H1 (cell line): ENCODE measurements around the gene COL4A1. TPM values are rescaled to one million over a fixed set of nuclear protein-coding genes. Genes with fewer than 3 reads are reported as not detected.

Source experiments
- CTCF ChIA-PET: fragments of 300-600 bp; sonication (Branson Sonifier 250); formaldehyde crosslinking; loops from one replicate; lab custom pipeline; 2021; ENCODE audit not compliant: partially characterized antibody; lab: Charles Lee
- POLR2A ChIA-PET: fragments of 300-600 bp; sonication (Branson Sonifier 250); formaldehyde crosslinking; loops from one replicate; lab custom pipeline; 2021; ENCODE audit warnings: inconsistent platforms; ENCODE audit not compliant: partially characterized antibody; lab: Charles Lee
- DNase-seq, 2 experiments: peaks; one replicate each; pipeline versions ENCODE4 v3.0.0 to v3.0.0-alpha.2; 2010 to 2022; ENCODE audit warnings: low spot score in 2 of 2, low read depth in 1 of 2, mixed read lengths in 1 of 2
- FAIRE-seq: peaks from 2 replicates; lab custom pipeline; 2011; peaks lifted over from hg19 to GRCh38; lab: Jason Lieb, UNC
- H2AFZ ChIP-seq: 2 replicates; pipeline ENCODE4 v1.8.1; 2012; ENCODE audit warnings: low read length, inconsistent platforms
- H2AK5ac ChIP-seq: 2 replicates; pipeline ENCODE4 v1.6.1; 2013; ENCODE audit warnings: low read depth, low read length
- H2BK120ac ChIP-seq: replicated peaks from 2 replicates; pipeline ENCODE3; 2013; ENCODE audit warnings: low read depth, low read length, inconsistent platforms
- H2BK12ac ChIP-seq: 2 replicates; pipeline ENCODE4 v1.6.1; 2013; ENCODE audit warnings: low read depth, low read length
- H2BK15ac ChIP-seq: 2 replicates; pipeline ENCODE4 v1.6.1; 2013; ENCODE audit warnings: low read length
- H2BK20ac ChIP-seq: 2 replicates; pipeline ENCODE4 v1.6.1; 2013; ENCODE audit warnings: low read length
- H2BK5ac ChIP-seq: 2 replicates; pipeline ENCODE4 v1.6.1; 2013; ENCODE audit warnings: low read depth, low read length
- H3K14ac ChIP-seq: 2 replicates; pipeline ENCODE4 v1.6.1; 2013; ENCODE audit warnings: inconsistent platforms; ENCODE audit not compliant: insufficient read length
- H3K18ac ChIP-seq: 2 replicates; pipeline ENCODE4 v1.6.1; 2013; ENCODE audit warnings: low read length; ENCODE audit errors: extremely low read depth
- H3K23ac ChIP-seq: 2 replicates; pipeline ENCODE4 v1.6.1; 2013; ENCODE audit warnings: inconsistent platforms; ENCODE audit not compliant: insufficient read length
- H3K23me2 ChIP-seq: 2 replicates; pipeline ENCODE4 v1.6.1; 2013; ENCODE audit warnings: low read depth, low read length
- H3K27ac ChIP-seq: 2 replicates; pipeline ENCODE4 v1.6.1; 2011; ENCODE audit warnings: low read depth, low read length, inconsistent platforms
- H3K27me3 ChIP-seq, 4 experiments: replicated peaks in 1 of 4; 1 replicate in 1 of 4; 2 replicates in 3 of 4; pipeline versions ENCODE4 v1.6.1 to v1.8.1; 2011 to 2013; ENCODE audit warnings: low read length in 3 of 4, mild to moderate bottlenecking in 3 of 4, inconsistent platforms in 2 of 4, mixed read lengths in 2 of 4, moderate library complexity in 1 of 4; ENCODE audit not compliant: control insufficient read depth in 3 of 4, insufficient read depth in 3 of 4; ENCODE audit errors: extremely low read depth in 1 of 4
- H3K36me3 ChIP-seq, 4 experiments: 2 replicates each; pipeline versions ENCODE4 v1.6.1 to v1.8.1; 2011 to 2013; ENCODE audit warnings: mild to moderate bottlenecking in 4 of 4, low read length in 3 of 4, moderate library complexity in 2 of 4, control low read depth in 1 of 4, inconsistent platforms in 1 of 4; ENCODE audit not compliant: insufficient read depth in 4 of 4, control insufficient read depth in 2 of 4
- H3K4ac ChIP-seq: replicated peaks from 2 replicates; pipeline ENCODE3; 2013; ENCODE audit warnings: low read length, low read depth, mixed read lengths, inconsistent platforms; ENCODE audit not compliant: insufficient read length
- H3K4me1 ChIP-seq, 4 experiments: replicated peaks in 1 of 4; 1 replicate in 1 of 4; 2 replicates in 3 of 4; pipeline versions ENCODE4 v1.6.1 to v1.8.1; 2011 to 2013; ENCODE audit warnings: low read length in 3 of 4, inconsistent platforms in 2 of 4, mixed read lengths in 1 of 4; ENCODE audit not compliant: insufficient read depth in 4 of 4, control insufficient read depth in 3 of 4
- H3K4me2 ChIP-seq, 2 experiments: 2 replicates each; pipeline versions ENCODE4 v1.6.1 to v1.8.1; 2011 to 2013; ENCODE audit warnings: low read depth in 2 of 2, low read length in 2 of 2, control low read depth in 1 of 2, inconsistent platforms in 1 of 2, mild to moderate bottlenecking in 1 of 2; ENCODE audit not compliant: insufficient read depth in 1 of 2
- H3K4me3 ChIP-seq, 4 experiments: fragments of 200-600, 300-600 bp in 1 of 4; sonication (generic), shearing (Covaris generic), sonication (Bioruptor Twin) in 1 of 4; 2 replicates each; pipeline versions ENCODE4 v1.5.1 to v1.8.1; 2011 to 2016; ENCODE audit warnings: low read length in 4 of 4, low read depth in 3 of 4, control low read depth in 2 of 4, inconsistent platforms in 2 of 4, mild to moderate bottlenecking in 2 of 4, mixed read lengths in 1 of 4, moderate library complexity in 1 of 4; ENCODE audit not compliant: insufficient read depth in 2 of 4; ENCODE audit errors: extremely low read depth in 1 of 4
- H3K56ac ChIP-seq: replicated peaks from 2 replicates; pipeline ENCODE3; 2013; ENCODE audit warnings: low read depth, mild to moderate bottlenecking, mixed read lengths, low read length, inconsistent platforms; ENCODE audit not compliant: insufficient read length
- H3K79me1 ChIP-seq: 2 replicates; pipeline ENCODE4 v1.6.1; 2013; ENCODE audit warnings: low read depth, low read length, control low read depth
- H3K79me2 ChIP-seq, 2 experiments: 2 replicates each; pipeline versions ENCODE4 v1.6.1 to v1.8.1; 2012 to 2013; ENCODE audit warnings: low read length in 2 of 2, mild to moderate bottlenecking in 2 of 2, inconsistent platforms in 1 of 2; ENCODE audit not compliant: insufficient read depth in 2 of 2, control insufficient read depth in 1 of 2
- H3K9ac ChIP-seq, 4 experiments: replicated peaks in 1 of 4; 1 replicate in 1 of 4; 2 replicates in 3 of 4; pipeline versions ENCODE4 v1.6.1 to v1.8.1; 2011 to 2013; ENCODE audit warnings: low read depth in 3 of 4, low read length in 3 of 4, control low read depth in 2 of 4, mild to moderate bottlenecking in 2 of 4, moderate library complexity in 2 of 4, inconsistent platforms in 1 of 4; ENCODE audit errors: extremely low read depth in 1 of 4
- H3K9me3 ChIP-seq, 2 experiments: 2 replicates each; pipeline versions ENCODE4 v1.6.1 to v1.8.1; 2012 to 2013; ENCODE audit warnings: mild to moderate bottlenecking in 2 of 2, moderate library complexity in 2 of 2, control low read depth in 1 of 2, inconsistent platforms in 1 of 2, low read depth in 1 of 2, low read length in 1 of 2, mixed read lengths in 1 of 2; ENCODE audit not compliant: insufficient read depth in 2 of 2
- H4K20me1 ChIP-seq, 2 experiments: replicated peaks in 1 of 2; 2 replicates each; pipeline versions ENCODE3 to v1.8.1; 2011 to 2013; ENCODE audit warnings: inconsistent platforms in 2 of 2, low read length in 2 of 2, mild to moderate bottlenecking in 1 of 2; ENCODE audit not compliant: insufficient read depth in 2 of 2, control insufficient read depth in 1 of 2
- H4K5ac ChIP-seq: 2 replicates; pipeline ENCODE4 v1.6.1; 2013; ENCODE audit warnings: low read length, low read depth, mixed read lengths, inconsistent platforms; ENCODE audit not compliant: insufficient read length
- H4K8ac ChIP-seq: 2 replicates; pipeline ENCODE4 v1.8.0; 2013; ENCODE audit warnings: mild to moderate bottlenecking, moderate library complexity, low read length, inconsistent platforms; ENCODE audit not compliant: insufficient read depth; ENCODE audit errors: extremely low read depth
- H4K91ac ChIP-seq: replicated peaks from 2 replicates; pipeline ENCODE3; 2013; ENCODE audit warnings: low read length, mixed read lengths, inconsistent platforms; ENCODE audit not compliant: insufficient read length
- BRCA1 ChIP-seq: IDR thresholded peaks from 2 replicates; pipeline ENCODE4 v1.6.1; 2012; ENCODE audit warnings: low read depth, low read length, improper control_type of control experiment
- CREB1 ChIP-seq: IDR thresholded peaks from 2 replicates; pipeline ENCODE4 v1.6.1; 2012; ENCODE audit warnings: inconsistent platforms
- EGR1 ChIP-seq: IDR thresholded peaks from 2 replicates; pipeline ENCODE4 v1.6.1; 2011; ENCODE audit warnings: low read depth, low read length, borderline replicate concordance
- HDAC6 ChIP-seq: IDR thresholded peaks from one replicate; pipeline ENCODE4 v1.7.1; 2012; ENCODE audit warnings: low read depth, mild to moderate bottlenecking, inconsistent platforms, low read length, moderate library complexity
- JUN ChIP-seq: IDR thresholded peaks from 2 replicates; pipeline ENCODE4 v1.6.1; 2011; ENCODE audit warnings: low read depth, mild to moderate bottlenecking, improper control_type of control experiment, low read length
- PHF8 ChIP-seq: fragments of 200-600 bp; sonication (generic); conservative IDR thresholded peaks from 2 replicates; pipeline ENCODE4 v1.7.1; 2012; ENCODE audit warnings: low read depth, mild to moderate bottlenecking, inconsistent platforms, low read length, moderate library complexity
- SUZ12 ChIP-seq: fragments of 200-600 bp; sonication (generic); IDR thresholded peaks from 2 replicates; pipeline ENCODE4 v1.6.1; 2012; ENCODE audit warnings: mild to moderate bottlenecking, inconsistent platforms, low read length, moderate library complexity, mixed read lengths
- WGBS, 2 experiments: shearing (Covaris generic) in 1 of 2; methylation state at CpG; one replicate each; pipeline versions ENCODE4 v1.1.6 to v1.1.7; 2013 to 2015; ENCODE audit warnings: low lambda C conversion rate in 2 of 2, mixed read lengths in 2 of 2, inconsistent platforms in 1 of 2, low coverage in 1 of 2, missing lambda C conversion rate in 1 of 2; ENCODE audit not compliant: insufficient replicate concordance in 2 of 2, insufficient coverage in 1 of 2, insufficient read length in 1 of 2; ENCODE audit errors: extremely low coverage in 1 of 2, missing lambda C conversion rate in 1 of 2; 5-methylcytosine and 5-hydroxymethylcytosine counted together
- polyA plus RNA-seq, 7 experiments: library from polyadenylated mRNA; depleted of rRNA in 3 of 7; stranded (reverse) in 5 of 7; unstranded in 2 of 7; fragments of >200 nt in 5 of 7; fragments of 200-250 nt in 2 of 7; gene quantifications; 1 replicate in 5 of 7; 2 replicates in 1 of 7; 4 replicates in 1 of 7; pipeline versions ENCODE4 v1.2.1 to v1.2.3, GENCODE V29; 2011 to 2013; ENCODE audit warnings: missing spikeins in 2 of 7, mixed read lengths in 2 of 7
- total RNA-seq: library from RNA; stranded (reverse); fragmentation: NEBNext Ultra II Directional; extraction: Animal tissue kit (Norgen Biotek cat#: 25700); gene quantifications from 2 replicates; pipeline ENCODE4 v1.2.1, GENCODE V29; 2021

COL4A1 gene
- total and polyA plus RNA-seq, 2 of the 8 experiments (the other 6 are each of a cell fraction or from before 2014, with no cell fraction given): 30.7 to 82.0 TPM

DNA sequence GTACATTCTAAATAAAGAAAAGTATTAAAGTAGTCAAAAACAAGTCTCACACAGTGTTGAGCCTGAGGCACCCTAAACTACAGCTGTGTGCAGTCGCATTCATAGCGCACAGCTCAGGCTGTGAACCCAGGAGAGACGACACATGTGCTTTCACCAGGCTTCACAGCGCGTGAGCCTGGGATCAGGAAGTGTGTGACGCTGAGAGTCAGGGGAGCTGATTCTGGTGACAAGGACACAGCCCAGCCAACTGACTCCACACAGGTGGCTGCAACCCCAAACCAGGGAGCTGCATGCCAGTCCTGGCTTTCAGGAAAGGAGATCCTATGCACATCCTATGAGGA, 41.6 kb downstream of the COL4A1 start:
- H3K4me1 ChIP-seq: peaks cover 14 to 37% (median 19%) of the 10 kb centered on the region in 4 experiments
- no peak overlapping the region for H3K56ac ChIP-seq
- no peak overlapping the region for H3K4me2 ChIP-seq
- H2BK12ac ChIP-seq: peak overlapping the region; percentile 96; the same call in 1 of the 2 replicates
- FAIRE-seq (no peak), DNase-seq (peak in 1 of 2 experiments; percentile 48)
- H2BK15ac ChIP-seq: peak overlapping the region; percentile 48; the same call in 1 of the 2 replicates
- no peak overlapping the region for H2AFZ ChIP-seq
- peak overlapping the region; percentile 58 for H2BK120ac ChIP-seq
- TF ChIP-seq PHF8 (no peak), CREB1 (no peak), HDAC6 (no peak), EGR1 (no peak), SUZ12 (no peak), JUN (no peak), BRCA1 (no peak)
- H4K91ac ChIP-seq: peak overlapping the region; percentile 69
- H3K23ac ChIP-seq: no peak overlapping the region
- no peaks in the 10 kb centered on the region for H3K36me3 ChIP-seq
- H4K5ac ChIP-seq: no peak overlapping the region
- no peaks in the 10 kb centered on the region for H3K23me2 ChIP-seq
- H3K14ac ChIP-seq: no peak overlapping the region
- H3K4me3 ChIP-seq: no peak overlapping the region
- no peaks in the 10 kb centered on the region for H3K9me3 ChIP-seq
- WGBS, 2 experiments: 94% methylated on average over 6 of the region's 6 CpGs; no CpG with 5 or more reads in 1 of the 2 experiments
- POLR2A ChIA-PET: interaction anchor here (1.2 to 1.5 kb wide), 3 partner anchors 9 to 90 kb away, joined by 3 to 4 read pairs (median 3); partner anchors contain the start of genes COL4A1 and COL4A2
- H2BK20ac ChIP-seq: peak overlapping the region; percentile 23; the same call in 1 of the 2 replicates
- no peak overlapping the region for H2AK5ac ChIP-seq
- H3K18ac ChIP-seq: peak overlapping the region; percentile 51
- peaks cover 8% of the 10 kb centered on the region for H3K79me1 ChIP-seq
- no peaks in the 10 kb centered on the region for H4K20me1 ChIP-seq
- H4K8ac ChIP-seq: no peak overlapping the region
- no peaks in the 10 kb centered on the region for H3K27me3 ChIP-seq
- no peak overlapping the region for H3K27ac ChIP-seq
- CTCF ChIA-PET: interaction anchor here (0.9 to 6.9 kb wide), 9 partner anchors 10 to 147 kb away, joined by 3 to 28 read pairs (median 3); no protein-coding TSS in a partner anchor
- peak overlapping the region; percentile 79 for H3K4ac ChIP-seq
- peak overlapping the region; percentile 50; the same call in 1 of the 2 replicates for H2BK5ac ChIP-seq
- peak overlapping the region in 1 of 4 experiments; percentile 11; a peak in 1 of 7 replicates for H3K9ac ChIP-seq
- H3K79me2 ChIP-seq: peaks cover 0 to 10% of the 10 kb centered on the region in 2 experiments; a peak in 2 of 4 replicates
